Lower lobe of right lung (tissue), 2 donors: ENCODE measurements around the gene KCNH4. TPM values are rescaled to one million over a fixed set of nuclear protein-coding genes. Genes with fewer than 3 reads are reported as not detected.

ENCODE experiments used
- ATAC-seq, 2 donors: fragments of 200-7000 bp; cut with Tn5 transposase; one replicate each; pipeline ENCODE4 v1.9.1; 2020 to 2022; ENCODE audit warnings: mild to moderate bottlenecking in 2 of 2, moderate library complexity in 2 of 2
- DNase-seq: peaks from one replicate; pipeline ENCODE4 v3.0.0-alpha.2; 2020
- H3K27ac ChIP-seq: fragments of 200-600 bp; one replicate; pipeline ENCODE4 v1.8.0; 2022
- H3K27me3 ChIP-seq: fragments of 200-600 bp; one replicate; pipeline ENCODE4 v1.8.0; 2022; ENCODE audit warnings: low read depth
- H3K36me3 ChIP-seq: fragments of 200-600 bp; one replicate; pipeline ENCODE4 v1.8.0; 2022; ENCODE audit warnings: mild to moderate bottlenecking
- H3K4me1 ChIP-seq: fragments of 200-600 bp; one replicate; pipeline ENCODE4 v1.8.0; 2022
- H3K4me3 ChIP-seq: fragments of 200-600 bp; one replicate; pipeline ENCODE4 v1.8.0; 2022; ENCODE audit warnings: mild to moderate bottlenecking
- H3K9me3 ChIP-seq: fragments of 200-600 bp; one replicate; pipeline ENCODE4 v1.8.0; 2022
- intact Hi-C: fragments of 100-400 bp; cut with DNase I; formaldehyde crosslinking; loops from one replicate; pipeline ENCODE4 v1.11.0; 2022
- long read RNA-seq: library from polyadenylated mRNA; unstranded; transcript quantifications from one replicate; pipeline ENCODE4 v2.0.0, GENCODE V29; 2021
- total RNA-seq: library from RNA; stranded (reverse); fragmentation: NEBNext Ultra II Directional; extraction: Animal tissue kit (Norgen Biotek cat#: 25700); gene quantifications from one replicate; pipeline ENCODE4 v1.2.1, GENCODE V29; 2021
- TF ChIP-seq, protein P1 (sequence below): fragments of 200-600 bp; IDR thresholded peaks from one replicate; pipeline ENCODE4 v1.8.0; 2022; ENCODE audit warnings: antibody characterized with exemption, mild to moderate bottlenecking
- donor health status: DM: no; HTN: yes; CAD: no; lungs with severe emphysema.

Gene KCNH4
- total RNA-seq: 0.09 TPM
- long read RNA-seq: 0 reads

DNA sequence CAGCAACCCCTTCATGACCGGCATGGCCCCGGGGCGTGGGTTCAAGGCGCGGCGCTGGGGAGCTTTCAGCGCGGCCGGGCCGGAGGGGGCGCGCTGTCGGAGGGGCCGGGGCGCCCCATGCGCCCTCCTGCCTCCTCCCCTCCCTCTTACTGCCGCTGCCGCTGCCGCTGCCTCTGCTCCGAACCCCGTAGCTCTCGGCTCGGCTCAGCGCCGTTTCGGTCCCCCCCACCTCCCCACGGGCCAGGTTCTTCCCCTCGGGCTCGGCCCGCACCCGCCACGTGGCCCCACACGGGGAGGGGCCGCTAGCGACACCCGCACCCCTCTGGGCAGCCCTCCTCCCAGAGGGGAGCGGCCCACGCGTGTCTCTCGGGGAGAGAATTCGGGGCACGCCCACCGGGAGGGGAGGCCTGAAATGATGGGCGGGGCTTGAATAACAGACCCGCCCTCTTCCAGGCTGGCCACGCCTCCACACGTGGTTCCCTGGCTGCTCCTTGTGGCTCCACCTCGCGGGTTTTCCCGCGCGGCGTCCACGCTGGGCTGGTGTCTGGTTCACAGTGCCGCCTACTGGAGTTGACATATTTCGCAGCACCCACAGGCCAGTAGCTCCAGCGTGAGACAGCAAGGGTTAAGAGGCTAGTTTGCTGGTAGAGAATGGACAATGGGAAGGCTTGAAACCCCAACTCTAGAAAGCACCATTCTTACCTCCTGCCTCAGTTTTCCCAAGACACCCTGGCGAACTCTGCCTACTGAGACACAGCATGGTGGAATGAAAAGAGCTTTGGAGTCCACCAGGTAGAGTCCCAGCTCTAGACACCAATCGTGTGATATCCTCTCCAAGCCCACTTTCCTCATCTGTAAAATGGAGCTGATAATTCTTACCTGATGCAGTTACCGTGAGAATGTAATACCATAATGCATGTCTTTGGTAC lies at the start of gene KCNH4:
Gene KCNH4 (minus strand): TSS at position 221 of the 929 bp plus-strand sequence. CDS start 197 bp downstream, at position 24.
- DNase-seq: peak; percentile 91
- H3K27me3 ChIP-seq: peaks cover 26% of the 10 kb centered on the region
- intact Hi-C loops: no loop called here
- no peaks in the 10 kb centered on the region for H3K36me3 ChIP-seq
- H3K4me1 ChIP-seq: peaks cover 39% of the 10 kb centered on the region
- peak within 1 kb of the TSS; percentile 51 for H3K4me3 ChIP-seq
- TF ChIP-seq, protein P1, sequence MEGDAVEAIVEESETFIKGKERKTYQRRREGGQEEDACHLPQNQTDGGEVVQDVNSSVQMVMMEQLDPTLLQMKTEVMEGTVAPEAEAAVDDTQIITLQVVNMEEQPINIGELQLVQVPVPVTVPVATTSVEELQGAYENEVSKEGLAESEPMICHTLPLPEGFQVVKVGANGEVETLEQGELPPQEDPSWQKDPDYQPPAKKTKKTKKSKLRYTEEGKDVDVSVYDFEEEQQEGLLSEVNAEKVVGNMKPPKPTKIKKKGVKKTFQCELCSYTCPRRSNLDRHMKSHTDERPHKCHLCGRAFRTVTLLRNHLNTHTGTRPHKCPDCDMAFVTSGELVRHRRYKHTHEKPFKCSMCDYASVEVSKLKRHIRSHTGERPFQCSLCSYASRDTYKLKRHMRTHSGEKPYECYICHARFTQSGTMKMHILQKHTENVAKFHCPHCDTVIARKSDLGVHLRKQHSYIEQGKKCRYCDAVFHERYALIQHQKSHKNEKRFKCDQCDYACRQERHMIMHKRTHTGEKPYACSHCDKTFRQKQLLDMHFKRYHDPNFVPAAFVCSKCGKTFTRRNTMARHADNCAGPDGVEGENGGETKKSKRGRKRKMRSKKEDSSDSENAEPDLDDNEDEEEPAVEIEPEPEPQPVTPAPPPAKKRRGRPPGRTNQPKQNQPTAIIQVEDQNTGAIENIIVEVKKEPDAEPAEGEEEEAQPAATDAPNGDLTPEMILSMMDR: peak; percentile 54
- no peaks in the 10 kb centered on the region for H3K9me3 ChIP-seq
- ATAC-seq: peak; percentile 67 to 78
- H3K27ac ChIP-seq: no peak within 1 kb of the TSS

DNA sequence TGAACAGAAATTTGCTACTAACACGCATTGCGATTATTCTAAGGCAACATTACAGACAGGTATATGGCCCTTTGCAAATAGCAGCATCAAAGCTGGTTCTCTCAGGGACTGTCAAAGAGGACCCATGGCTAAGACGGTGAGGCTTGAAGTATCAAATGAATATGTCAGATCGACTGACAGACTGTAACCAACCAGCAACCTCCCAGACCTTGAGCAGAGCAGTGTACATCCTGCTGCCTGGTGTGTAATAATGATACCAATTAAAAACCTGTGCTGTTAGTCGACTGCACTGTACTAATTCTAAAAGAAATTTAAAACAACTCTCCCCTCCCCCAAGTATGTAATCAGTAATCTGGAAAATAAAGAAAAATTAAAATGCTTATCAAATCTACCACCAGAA lies 49.3 kb upstream of the KCNH4 start:
- H3K36me3 ChIP-seq: peaks cover 19% of the 10 kb centered on the region
- no peak overlapping the region for H3K4me3 ChIP-seq
- H3K27ac ChIP-seq: no peak overlapping the region
- H3K27me3 ChIP-seq: no peaks in the 10 kb centered on the region
- H3K9me3 ChIP-seq: no peaks in the 10 kb centered on the region
- intact Hi-C loops: no loop called here
- TF ChIP-seq, protein P1: no peak
- DNase-seq (no peak), ATAC-seq (no peak)
- H3K4me1 ChIP-seq: peaks cover 20% of the 10 kb centered on the region

DNA sequence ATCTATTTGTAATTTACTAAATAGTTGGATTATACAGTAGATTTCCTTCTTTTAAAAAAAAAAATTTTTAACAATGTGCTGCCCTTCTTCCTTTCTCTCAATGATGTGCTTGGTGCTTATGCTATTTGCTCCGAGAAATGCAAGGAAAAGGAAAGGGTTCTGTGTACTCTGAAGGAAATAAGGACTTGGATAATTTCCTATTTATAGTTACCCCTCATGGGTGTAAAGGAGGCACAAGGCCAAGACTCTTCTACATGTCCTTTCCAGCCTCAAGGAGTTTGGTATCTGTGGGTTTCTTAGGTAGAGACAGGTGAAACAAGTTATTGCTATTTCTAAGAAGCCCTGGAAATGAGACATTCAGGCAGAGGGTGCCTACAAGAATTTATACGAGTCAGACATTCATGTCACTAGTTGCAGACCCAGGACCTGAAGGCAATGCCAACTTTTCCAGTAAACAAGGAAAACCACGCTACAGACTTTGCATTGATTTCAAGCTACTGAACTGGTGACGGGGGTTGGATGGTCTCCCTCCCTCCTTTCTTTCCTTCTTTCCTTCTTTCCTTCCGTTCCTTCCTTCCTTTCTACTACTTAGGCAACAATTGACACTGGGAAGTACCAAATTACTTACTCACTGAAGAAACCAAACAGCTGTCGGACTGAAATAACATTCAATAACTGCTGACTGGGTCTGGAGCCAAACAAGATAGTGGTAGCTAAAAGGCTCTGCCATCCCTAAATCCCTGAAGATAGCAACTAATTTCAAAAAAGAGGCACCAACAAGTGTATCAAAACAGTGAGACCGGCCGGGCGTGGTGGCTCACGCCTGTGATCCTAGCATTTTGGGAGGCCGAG lies 47.1 kb upstream of the KCNH4 start:
- Histone ChIP-seq H3K4me1 (peaks cover 11% of the 10 kb centered on the region), H3K36me3 (peaks cover 37% of the 10 kb centered on the region), H3K4me3 (no peak overlapping the region), H3K27ac (peak overlapping the region; percentile 4), H3K27me3 (no peaks in the 10 kb centered on the region), H3K9me3 (no peaks in the 10 kb centered on the region)
- ATAC-seq: no peak
- intact Hi-C loops: no loop called here
- TF ChIP-seq, protein P1: no peak
- no peak for DNase-seq

DNA sequence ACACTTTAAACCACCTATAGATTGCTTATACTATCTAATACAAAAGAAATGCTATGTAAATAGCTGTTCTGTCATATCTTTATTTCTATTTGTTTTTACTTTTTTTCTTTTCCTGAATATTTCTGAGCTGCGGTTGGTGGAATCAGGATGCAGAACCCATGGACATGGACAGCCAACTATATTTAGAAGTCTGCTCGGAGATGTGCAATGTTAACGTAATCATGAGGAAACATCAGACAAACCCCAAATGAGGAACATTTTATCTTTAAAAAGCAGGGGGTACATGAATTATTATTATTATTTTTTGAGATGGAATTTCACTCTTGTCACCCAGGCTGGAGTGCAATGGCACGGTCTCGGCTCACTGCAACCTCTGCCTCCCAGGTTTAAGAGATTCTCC lies 44.7 kb upstream of the KCNH4 start:
- Histone ChIP-seq H3K9me3 (no peaks in the 10 kb centered on the region), H3K27me3 (no peaks in the 10 kb centered on the region), H3K27ac (no peak overlapping the region), H3K4me3 (no peak overlapping the region), H3K36me3 (peaks cover 49% of the 10 kb centered on the region), H3K4me1 (peaks cover 11% of the 10 kb centered on the region)
- ATAC-seq (no peak), DNase-seq (no peak)
- TF ChIP-seq, protein P1: no peak
- intact Hi-C loops: no loop called here

DNA sequence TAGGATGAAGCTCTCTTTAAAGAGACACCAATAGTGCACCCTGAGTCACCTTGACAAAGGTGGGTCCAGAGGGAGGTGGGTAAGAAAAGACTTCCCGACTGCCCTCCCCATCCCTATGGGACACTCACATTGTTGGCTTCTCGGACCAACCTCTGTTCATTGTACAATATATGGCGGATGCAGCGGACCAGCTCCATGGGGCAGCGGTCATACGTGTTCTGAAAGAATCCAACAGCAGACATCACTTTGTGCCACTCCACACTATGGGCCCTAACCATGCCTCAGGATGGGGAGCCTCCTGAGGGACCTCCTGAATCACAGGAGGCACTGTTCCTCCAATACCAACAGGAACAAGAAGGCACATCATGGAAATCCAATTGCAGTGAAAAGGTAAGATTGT lies 43.7 kb upstream of the KCNH4 start:
- DNase-seq (no peak), ATAC-seq (no peak)
- no peaks in the 10 kb centered on the region for H3K9me3 ChIP-seq
- H3K4me1 ChIP-seq: peaks cover 11% of the 10 kb centered on the region
- H3K27ac ChIP-seq: no peak overlapping the region
- peaks cover 59% of the 10 kb centered on the region for H3K36me3 ChIP-seq
- intact Hi-C loops: no loop called here
- no peaks in the 10 kb centered on the region for H3K27me3 ChIP-seq
- H3K4me3 ChIP-seq: no peak overlapping the region
- TF ChIP-seq, protein P1: no peak
